K562 (cell line): ENCODE measurements around the gene CCNL2. TPM values are rescaled to one million over a fixed set of nuclear protein-coding genes. Genes with fewer than 3 reads are reported as not detected.

Source experiments
- BCL6 ChIP-seq: fragments of 250-450 bp; sonication (Bioruptor Pico); IDR thresholded peaks from 2 replicates; pipeline ENCODE4 v1.4.0; 2020
- CGGBP1 ChIP-seq: fragments of 250-450 bp; sonication (Bioruptor Pico); IDR thresholded peaks from 2 replicates; pipeline ENCODE4 v1.9.0; 2021; ENCODE audit warnings: mild to moderate bottlenecking
- KAT7 ChIP-seq: sonication (generic); formaldehyde crosslinking; IDR thresholded peaks from 2 replicates; pipeline ENCODE4 v1.8.0; 2022; ENCODE audit warnings: missing genetic modification reagents, mild to moderate bottlenecking, borderline replicate concordance
- MNT ChIP-seq, 2 experiments: fragments of 450-650 bp; conservative IDR thresholded peaks; 2 replicates each; pipeline ENCODE4 v1.6.1; 2017; ENCODE audit warnings: mild to moderate bottlenecking in 2 of 2, moderate library complexity in 2 of 2
- NR2C1 ChIP-seq, 2 experiments: fragments of 450-650 bp; IDR thresholded peaks; 2 replicates each; pipeline ENCODE4 v1.6.1; 2017; ENCODE audit warnings: mild to moderate bottlenecking in 2 of 2, antibody characterized with exemption in 1 of 2, inconsistent platforms in 1 of 2, missing compliant biosample characterization in 1 of 2, missing genetic modification characterization in 1 of 2
- PML ChIP-seq: IDR thresholded peaks from 2 replicates; pipeline ENCODE4 v1.6.1; 2012; ENCODE audit warnings: low read length, inconsistent platforms
- RBM22 ChIP-seq: fragments of 200-400 bp; formaldehyde crosslinking; IDR thresholded peaks from 2 replicates; pipeline ENCODE4 v1.6.1; 2018; ENCODE audit warnings: low read length, low read depth; ENCODE audit not compliant: poor library complexity, severe bottlenecking
- SLC30A9 ChIP-seq: fragments of 250-450 bp; sonication (Bioruptor Pico); IDR thresholded peaks from 2 replicates; pipeline ENCODE4 v1.8.0; 2022; ENCODE audit warnings: mild to moderate bottlenecking, moderate library complexity
- SMC3 ChIP-seq: conservative IDR thresholded peaks from 2 replicates; pipeline ENCODE4 v1.6.1; 2011; ENCODE audit warnings: low read depth, low read length, improper control_type of control experiment; ENCODE audit not compliant: insufficient read depth
- TSHZ1 ChIP-seq: fragments of 250-450 bp; sonication (Bioruptor Pico); IDR thresholded peaks from 2 replicates; pipeline ENCODE4 v1.4.0; 2020; ENCODE audit warnings: mild to moderate bottlenecking, moderate library complexity
- ZC3H11A ChIP-seq: IDR thresholded peaks from 2 replicates; pipeline ENCODE4 v1.6.1; 2012; ENCODE audit warnings: low read depth, low read length, improper control_type of control experiment
- ZEB2 ChIP-seq: fragments of 450-650 bp; IDR thresholded peaks from 2 replicates; pipeline ENCODE4 v1.6.1; 2016
- ZNF175 ChIP-seq: fragments of 200-800 bp; sonication (Bioruptor generic); IDR thresholded peaks from 2 replicates; pipeline ENCODE4 v1.6.1; 2016; ENCODE audit warnings: low read depth, mild to moderate bottlenecking, missing genetic modification characterization, missing compliant biosample characterization
- ZNF324 ChIP-seq: fragments of 250-450 bp; sonication (Bioruptor Pico); IDR thresholded peaks from 2 replicates; pipeline ENCODE4 v1.4.0; 2020; ENCODE audit warnings: mild to moderate bottlenecking
- ZNF561 ChIP-seq: fragments of 450-650 bp; formaldehyde crosslinking; conservative IDR thresholded peaks from 2 replicates; pipeline ENCODE4 v1.4.0; 2020; ENCODE audit warnings: mild to moderate bottlenecking, moderate library complexity
- polyA plus RNA-seq, 8 experiments: library from polyadenylated mRNA; depleted of rRNA in 4 of 8; stranded (reverse) in 5 of 8; unstranded in 3 of 8; fragments of >200 nt; fragmentation: Nextera tagmentation in 2 of 8; fragmentation: Illumina TruSeq in 1 of 8; extraction: Ambion mirVana in 2 of 8; extraction: Trizol in 1 of 8; gene quantifications; 2 replicates each; pipeline versions ENCODE4 v1.2.1 to v1.2.3, GENCODE V29; 2011 to 2014; ENCODE audit warnings: inconsistent platforms in 1 of 8, missing spikeins in 1 of 8
- total RNA-seq, 7 experiments: library from RNA; depleted of rRNA in 6 of 7; stranded (reverse); fragments of >200 nt in 6 of 7; fragmentation: Illumina TruSeq in 2 of 7; extraction: Trizol in 2 of 7; gene quantifications; 2 replicates each; pipeline versions ENCODE4 v1.2.1 to v1.2.3, GENCODE V29; 2011 to 2021; ENCODE audit warnings: low replicate concordance in 1 of 7
- TF ChIP-seq, protein P1 (sequence below), 3 experiments: fragments of 200-800 bp in 1 of 3; fragments of 250-450 bp in 1 of 3; fragments of 450-650 bp in 1 of 3; sonication (Bioruptor Pico) in 1 of 3; sonication (Bioruptor generic) in 1 of 3; formaldehyde crosslinking in 1 of 3; IDR thresholded peaks; 2 replicates each; pipeline versions ENCODE4 v1.6.1 to v1.8.0; 2016 to 2022; ENCODE audit warnings: mild to moderate bottlenecking in 2 of 3, missing genetic modification characterization in 2 of 3, missing compliant biosample characterization in 1 of 3, moderate library complexity in 1 of 3
- TF ChIP-seq, protein P2 (sequence below): fragments of 250-450 bp; sonication (Bioruptor Pico); IDR thresholded peaks from 2 replicates; pipeline ENCODE4 v1.8.0; 2022; ENCODE audit warnings: moderate library complexity, mild to moderate bottlenecking, inconsistent platforms

Gene CCNL2
- total and polyA plus RNA-seq, 9 of the 15 experiments (the other 6 are each of a cell fraction or from before 2014, with no cell fraction given), result 2.8 to 287 (median 94.5) TPM

DNA sequence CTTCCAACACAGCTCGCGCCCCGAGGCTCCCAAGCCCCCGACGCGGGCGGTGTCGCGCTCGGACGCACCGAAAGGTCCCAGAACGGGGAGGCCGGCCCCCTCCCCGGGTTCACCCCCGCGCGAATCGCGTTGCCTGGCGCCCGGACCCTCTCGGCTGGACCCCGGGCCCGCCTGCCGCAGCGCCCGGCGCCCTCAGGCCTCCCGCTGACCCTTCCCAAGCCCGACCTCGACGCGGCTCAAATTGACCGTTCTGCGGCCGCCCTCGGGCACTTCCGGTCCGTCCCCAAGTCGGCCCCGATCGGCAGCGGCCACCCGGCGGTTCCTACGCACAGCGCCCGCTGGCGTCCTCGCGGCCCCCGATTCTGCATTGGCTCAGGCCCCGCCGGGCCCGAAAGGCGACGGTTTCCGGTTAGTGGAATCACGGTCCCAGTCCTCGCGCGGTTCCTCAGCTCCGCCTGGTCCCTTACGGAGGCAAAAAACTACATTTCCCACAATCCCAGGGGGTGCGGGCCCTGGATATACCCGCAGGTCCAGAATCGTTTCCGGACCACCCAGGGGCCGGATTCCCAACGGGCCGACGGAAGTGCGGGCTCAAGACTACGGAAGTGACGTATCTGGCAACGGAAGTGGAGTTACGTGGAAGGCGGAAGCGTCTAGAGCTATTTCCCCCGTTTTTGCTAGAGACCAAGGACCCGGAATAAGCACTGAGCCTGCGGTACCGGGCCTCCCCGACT is 24.0 kb downstream of the CCNL2 start, which contains the start of gene AURKAIP1 (continued):
- TF ChIP-seq, protein P1, sequence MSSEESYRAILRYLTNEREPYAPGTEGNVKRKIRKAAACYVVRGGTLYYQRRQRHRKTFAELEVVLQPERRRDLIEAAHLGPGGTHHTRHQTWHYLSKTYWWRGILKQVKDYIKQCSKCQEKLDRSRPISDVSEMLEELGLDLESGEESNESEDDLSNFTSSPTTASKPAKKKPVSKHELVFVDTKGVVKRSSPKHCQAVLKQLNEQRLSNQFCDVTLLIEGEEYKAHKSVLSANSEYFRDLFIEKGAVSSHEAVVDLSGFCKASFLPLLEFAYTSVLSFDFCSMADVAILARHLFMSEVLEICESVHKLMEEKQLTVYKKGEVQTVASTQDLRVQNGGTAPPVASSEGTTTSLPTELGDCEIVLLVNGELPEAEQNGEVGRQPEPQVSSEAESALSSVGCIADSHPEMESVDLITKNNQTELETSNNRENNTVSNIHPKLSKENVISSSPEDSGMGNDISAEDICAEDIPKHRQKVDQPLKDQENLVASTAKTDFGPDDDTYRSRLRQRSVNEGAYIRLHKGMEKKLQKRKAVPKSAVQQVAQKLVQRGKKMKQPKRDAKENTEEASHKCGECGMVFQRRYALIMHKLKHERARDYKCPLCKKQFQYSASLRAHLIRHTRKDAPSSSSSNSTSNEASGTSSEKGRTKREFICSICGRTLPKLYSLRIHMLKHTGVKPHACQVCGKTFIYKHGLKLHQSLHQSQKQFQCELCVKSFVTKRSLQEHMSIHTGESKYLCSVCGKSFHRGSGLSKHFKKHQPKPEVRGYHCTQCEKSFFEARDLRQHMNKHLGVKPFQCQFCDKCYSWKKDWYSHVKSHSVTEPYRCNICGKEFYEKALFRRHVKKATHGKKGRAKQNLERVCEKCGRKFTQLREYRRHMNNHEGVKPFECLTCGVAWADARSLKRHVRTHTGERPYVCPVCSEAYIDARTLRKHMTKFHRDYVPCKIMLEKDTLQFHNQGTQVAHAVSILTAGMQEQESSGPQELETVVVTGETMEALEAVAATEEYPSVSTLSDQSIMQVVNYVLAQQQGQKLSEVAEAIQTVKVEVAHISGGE (CRISPR knock-in tag; IDR thresholded peaks at IDR 0.05), result peak; percentile 99 to 100 (median 99)
- TF ChIP-seq ZEB2 (peak; percentile 100), ZC3H11A (peak; percentile 56; the same call in 1 of the 2 replicates), PML (peak; percentile 68; the same call in 1 of the 2 replicates), NR2C1 (IDR thresholded peaks at IDR 0.05) (peak; percentile 98), NR2C1 (tag; IDR thresholded peaks at IDR 0.05) (peak; percentile 99), ZNF175 (CRISPR knock-in tag) (peak; percentile 88; the same call in 1 of the 2 replicates), ZNF324 (0 out of 2 replicates have a peak, but pooled peaks have one; percentile 43), SMC3 (no peak), TSHZ1 (no peak), RBM22 (peak; percentile 96), SLC30A9 (no peak), CGGBP1 (CRISPR knock-in tag) (peak; percentile 87; the same call in 1 of the 2 replicates), ZNF561 (CRISPR knock-in tag) (no peak), MNT (conservative IDR thresholded peaks at IDR 0.05) (peak; percentile 87 to 96), KAT7 (CRISPR knock-in tag) (peak; percentile 99; the same call in 1 of the 2 replicates), BCL6 (CRISPR knock-in tag) (no peak; the same call in none of the 2 replicates)
- TF ChIP-seq, protein P2, sequence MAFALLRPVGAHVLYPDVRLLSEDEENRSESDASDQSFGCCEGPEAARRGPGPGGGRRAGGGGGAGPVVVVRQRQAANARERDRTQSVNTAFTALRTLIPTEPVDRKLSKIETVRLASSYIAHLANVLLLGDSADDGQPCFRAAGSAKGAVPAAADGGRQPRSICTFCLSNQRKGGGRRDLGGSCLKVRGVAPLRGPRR (CRISPR knock-in tag), result no peak
